Measurements from ENCODE around the gene PRDM11.

- no peak for TF ChIP-seq CTCF (IDR thresholded peaks at IDR 0.05)
- no peak for TF ChIP-seq REST (IDR thresholded peaks at IDR 0.05; ENCODE audit: insufficient read depth in 1 of 2, low read depth in 2 of 2, low read length in 1 of 2)
- no peak for TF ChIP-seq POLR2AphosphoS5 (IDR thresholded peaks at IDR 0.05; ENCODE audit: low read depth, low read length)
- TF ChIP-seq TCF7L2 (IDR thresholded peaks at IDR 0.05; ENCODE audit: low read depth, low read length) = no peak
Measured at GRCh38 chr11:45224766-45225165, 78.3 kb downstream of the PRDM11 start.
